ENCODE results near the gene ADCY4.

ADCY4 gene

GRCh38 chr14:24313913-24314312, 21.0 kb downstream of the ADCY4 start:
- Histone ChIP-seq H3K4me3 (no peak overlapping the region), H3K4me1 (no peaks in the 10 kb centered on the region), H3K9me3 (no peaks in the 10 kb centered on the region), H3K27me3 (ENCODE audit: low read depth) (no peaks in the 10 kb centered on the region), H3K36me3 (replicated peaks) (peaks cover 8% of the 10 kb centered on the region)
- in situ Hi-C loops (cut with MboI; ENCODE audit: low sequenced_read_pairs), result no loop called here
- no peak for DNase-seq (ENCODE audit: low spot score in 2 of 2)

GRCh38 chr14:24312736-24313507, 21.9 kb downstream of the ADCY4 start:
- Histone ChIP-seq H3K4me3 (no peak overlapping the region), H3K36me3 (replicated peaks) (peaks cover 15% of the 10 kb centered on the region), H3K4me1 (no peaks in the 10 kb centered on the region), H3K9me3 (no peaks in the 10 kb centered on the region), H3K27me3 (ENCODE audit: low read depth) (no peaks in the 10 kb centered on the region)
- in situ Hi-C loops (cut with MboI; ENCODE audit: low sequenced_read_pairs), result no loop called here
- DNase-seq (ENCODE audit: low spot score in 2 of 2), result no peak

GRCh38 chr14:24311837-24312615, 22.8 kb downstream of the ADCY4 start:
- Histone ChIP-seq H3K4me1 (no peaks in the 10 kb centered on the region), H3K9me3 (no peaks in the 10 kb centered on the region), H3K27me3 (ENCODE audit: low read depth) (no peaks in the 10 kb centered on the region), H3K36me3 (replicated peaks) (peaks cover 15% of the 10 kb centered on the region), H3K4me3 (no peak overlapping the region)
- DNase-seq (ENCODE audit: low spot score in 2 of 2), result no peak
- in situ Hi-C loops (cut with MboI; ENCODE audit: low sequenced_read_pairs), result no loop called here

GRCh38 chr14:24310646-24311604, 23.9 kb downstream of the ADCY4 start, which contains the start of gene LTB4R:
TSS of gene LTB4R (plus strand) at chr14:24311502. CDS start at chr14:24315652, 4,150 bp downstream.
- DNase-seq (ENCODE audit: low spot score in 2 of 2), result no peak
- H3K27me3 ChIP-seq (ENCODE audit: low read depth), result no peaks in the 10 kb centered on the region
- no peak within 1 kb of the TSS for H3K4me3 ChIP-seq
- in situ Hi-C loops (cut with MboI; ENCODE audit: low sequenced_read_pairs), result no loop called here
- no peaks in the 10 kb centered on the region for H3K9me3 ChIP-seq
- peaks cover 23% of the 10 kb centered on the region for H3K36me3 ChIP-seq (replicated peaks)
- H3K4me1 ChIP-seq, result no peaks in the 10 kb centered on the region

- in situ Hi-C loops (cut with MboI; ENCODE audit: low sequenced_read_pairs), result no loop called here
- H3K4me3 ChIP-seq, result no peak overlapping the region
Measured at GRCh38 chr14:24310265-24310645, 24.6 kb downstream of the ADCY4 start.

GRCh38 chr14:24309538-24310264, 25.2 kb downstream of the ADCY4 start, which contains the start of gene LTB4R2:
TSS of gene LTB4R2 (plus strand) at chr14:24310140. CDS start at chr14:24310665, 525 bp downstream.
- in situ Hi-C loops (cut with MboI; ENCODE audit: low sequenced_read_pairs), result no loop called here
- no peaks in the 10 kb centered on the region for H3K27me3 ChIP-seq (ENCODE audit: low read depth)
- DNase-seq (ENCODE audit: low spot score in 2 of 2), result no peak
- H3K36me3 ChIP-seq (replicated peaks), result peaks cover 35% of the 10 kb centered on the region
- H3K4me3 ChIP-seq, result no peak within 1 kb of the TSS
- no peaks in the 10 kb centered on the region for H3K9me3 ChIP-seq
- H3K4me1 ChIP-seq, result no peaks in the 10 kb centered on the region

More at GRCh38 chr14:24310265-24310645, 24.6 kb downstream of the ADCY4 start:
- H3K36me3 ChIP-seq (replicated peaks), result peaks cover 30% of the 10 kb centered on the region
- H3K9me3 ChIP-seq, result no peaks in the 10 kb centered on the region
- no peaks in the 10 kb centered on the region for H3K4me1 ChIP-seq
- no peaks in the 10 kb centered on the region for H3K27me3 ChIP-seq (ENCODE audit: low read depth)
- DNase-seq (ENCODE audit: low spot score in 2 of 2), result no peak

GRCh38 chr14:24308342-24309124, 26.3 kb downstream of the ADCY4 start:
- H3K36me3 ChIP-seq (replicated peaks), result peaks cover 47% of the 10 kb centered on the region
- no peak overlapping the region for H3K4me3 ChIP-seq
- H3K27me3 ChIP-seq (ENCODE audit: low read depth), result no peaks in the 10 kb centered on the region
- DNase-seq (ENCODE audit: low spot score in 2 of 2), result no peak
- H3K9me3 ChIP-seq, result no peaks in the 10 kb centered on the region
- H3K4me1 ChIP-seq, result no peaks in the 10 kb centered on the region
- in situ Hi-C loops (cut with MboI; ENCODE audit: low sequenced_read_pairs), result no loop called here

- peak; percentile 22 to 78 for DNase-seq (ENCODE audit: low spot score in 2 of 2)
- Histone ChIP-seq H3K36me3 (replicated peaks) (peaks cover 52% of the 10 kb centered on the region), H3K4me1 (no peaks in the 10 kb centered on the region), H3K9me3 (no peaks in the 10 kb centered on the region), H3K27me3 (ENCODE audit: low read depth) (no peaks in the 10 kb centered on the region), H3K4me3 (no peak within 1 kb of the TSS)
- in situ Hi-C loops (cut with MboI; ENCODE audit: low sequenced_read_pairs), result no loop called here
Measured at GRCh38 chr14:24307575-24308341, 27.1 kb downstream of the ADCY4 start, which contains the start of gene CIDEB. TSS of gene CIDEB (minus strand) at chr14:24307977. CDS start at chr14:24307858, 119 bp downstream.

GRCh38 chr14:24307156-24307574, 27.7 kb downstream of the ADCY4 start:
- in situ Hi-C loops (cut with MboI; ENCODE audit: low sequenced_read_pairs), result no loop called here
- peaks cover 58% of the 10 kb centered on the region for H3K36me3 ChIP-seq (replicated peaks)

GRCh38 chr14:24304019-24304387, 30.9 kb downstream of the ADCY4 start:
- Histone ChIP-seq H3K9me3 (no peaks in the 10 kb centered on the region), H3K4me3 (no peak overlapping the region), H3K27me3 (ENCODE audit: low read depth) (no peaks in the 10 kb centered on the region), H3K36me3 (replicated peaks) (peaks cover 57% of the 10 kb centered on the region), H3K4me1 (peaks cover 5% of the 10 kb centered on the region)
- in situ Hi-C loops (cut with MboI; ENCODE audit: low sequenced_read_pairs), result no loop called here
- DNase-seq (ENCODE audit: low spot score in 2 of 2), result no peak

More at GRCh38 chr14:24307156-24307574, 27.7 kb downstream of the ADCY4 start:
- no peak for DNase-seq (ENCODE audit: low spot score in 2 of 2)
- Histone ChIP-seq H3K4me3 (no peak overlapping the region), H3K9me3 (no peaks in the 10 kb centered on the region), H3K27me3 (ENCODE audit: low read depth) (no peaks in the 10 kb centered on the region), H3K4me1 (no peaks in the 10 kb centered on the region)

GRCh38 chr14:24300326-24300980, 34.4 kb downstream of the ADCY4 start:
- in situ Hi-C loops (cut with MboI; ENCODE audit: low sequenced_read_pairs), result no loop called here
- DNase-seq (ENCODE audit: low spot score in 2 of 2), result no peak
- Histone ChIP-seq H3K9me3 (no peaks in the 10 kb centered on the region), H3K4me3 (peak overlapping the region; percentile 76), H3K36me3 (replicated peaks) (peaks cover 48% of the 10 kb centered on the region), H3K4me1 (peaks cover 12% of the 10 kb centered on the region), H3K27me3 (ENCODE audit: low read depth) (no peaks in the 10 kb centered on the region)

All from HAP-1 (cell line).